ENCODE measurements around the gene LRRC8B. TPM values are rescaled to one million over a fixed set of nuclear protein-coding genes. Genes with fewer than 3 reads are reported as not detected.

The LRRC8B gene
- total and polyA plus RNA-seq, 2 of the 8 experiments (the other 6 are each of a cell fraction or from before 2014, with no cell fraction given): 18.4 to 29.2 TPM

DNA sequence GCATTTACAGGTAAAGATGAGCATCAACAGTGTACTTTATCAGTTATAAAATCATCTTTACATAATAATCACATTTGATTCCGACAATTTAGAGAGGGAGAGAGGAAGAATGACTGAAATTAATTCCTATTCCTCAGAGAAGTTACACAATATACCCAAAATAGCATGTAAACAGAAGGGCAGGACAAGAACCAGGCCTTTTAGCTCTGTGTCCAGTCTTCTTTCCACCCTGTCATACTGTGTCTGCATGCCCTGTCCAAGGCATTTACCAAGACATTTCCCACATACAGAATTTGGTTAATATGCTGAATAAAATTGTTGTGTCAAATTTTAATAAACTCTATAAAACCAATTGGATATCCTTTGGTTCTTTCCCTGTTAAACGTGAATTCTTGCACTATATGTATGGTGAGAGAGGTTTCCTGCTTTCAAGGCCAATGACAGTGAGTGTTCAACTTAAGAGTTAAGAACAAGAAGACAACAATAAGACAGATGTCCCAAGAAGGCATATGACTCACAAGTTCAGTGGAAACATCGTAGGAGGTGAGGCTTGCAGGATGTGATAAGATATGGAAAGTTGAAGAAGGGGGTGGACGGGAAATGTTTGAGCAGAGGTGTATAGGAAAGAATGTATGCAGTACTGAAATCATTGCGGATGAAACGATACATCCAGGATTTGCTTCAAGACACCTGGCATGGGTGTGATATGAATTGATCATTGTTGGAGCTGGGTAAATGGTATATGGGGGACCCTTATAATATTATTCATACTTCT lies 20.8 kb downstream of the LRRC8B start:
- FAIRE-seq (no peak), DNase-seq (ENCODE audit: low read depth in 1 of 2, low spot score in 2 of 2) (no peak)
- H4K5ac ChIP-seq (ENCODE audit: insufficient read length, low read depth, low read length): no peak overlapping the region
- H3K18ac ChIP-seq (ENCODE audit: extremely low read depth, low read length): no peak overlapping the region
- no peak overlapping the region for H3K9ac ChIP-seq (replicated peaks in 1 of 4; ENCODE audit: extremely low read depth in 1 of 4, low read depth in 3 of 4, low read length in 3 of 4)
- no peaks in the 10 kb centered on the region for H3K4me1 ChIP-seq (replicated peaks in 1 of 4; ENCODE audit: control insufficient read depth in 3 of 4, insufficient read depth in 4 of 4, low read length in 3 of 4)
- no peak overlapping the region for H3K4me2 ChIP-seq (ENCODE audit: insufficient read depth in 1 of 2, low read depth in 2 of 2, low read length in 2 of 2)
- H3K14ac ChIP-seq (ENCODE audit: insufficient read length): no peak overlapping the region
- H3K4me3 ChIP-seq (ENCODE audit: extremely low read depth in 1 of 4, insufficient read depth in 2 of 4, low read depth in 3 of 4, low read length in 4 of 4): no peak overlapping the region
- no peaks in the 10 kb centered on the region for H3K79me1 ChIP-seq (ENCODE audit: low read depth, low read length)
- no peak overlapping the region for H3K56ac ChIP-seq (replicated peaks; ENCODE audit: insufficient read length, low read depth, low read length)
- H3K23me2 ChIP-seq (ENCODE audit: low read depth, low read length): no peaks in the 10 kb centered on the region
- no peak overlapping the region for H3K4ac ChIP-seq (replicated peaks; ENCODE audit: insufficient read length, low read depth, low read length)
- H3K27me3 ChIP-seq (replicated peaks in 1 of 4; ENCODE audit: control insufficient read depth in 3 of 4, extremely low read depth in 1 of 4, insufficient read depth in 3 of 4, low read length in 3 of 4): no peaks in the 10 kb centered on the region
- H2AFZ ChIP-seq (ENCODE audit: low read length): no peak overlapping the region
- ChIA-PET POLR2A (ENCODE audit: partially characterized antibody) (interaction anchor here (0.7 kb wide), 1 partner anchor 20 kb away, joined by 3 read pairs; no protein-coding TSS in a partner anchor), CTCF (ENCODE audit: partially characterized antibody) (interaction anchor here (1.5 kb wide), 1 partner anchor 217 kb away, joined by 3 read pairs; no protein-coding TSS in a partner anchor)
- H4K91ac ChIP-seq (replicated peaks; ENCODE audit: insufficient read length, low read length): no peak overlapping the region
- H2BK20ac ChIP-seq (ENCODE audit: low read length): no peak overlapping the region
- H4K8ac ChIP-seq (ENCODE audit: extremely low read depth, insufficient read depth, low read length): no peak overlapping the region
- 91 to 100% methylated on average over 1 to 6 of the region's 6 CpGs for WGBS, 2 experiments (ENCODE audit: extremely low coverage in 1 of 2, insufficient coverage in 1 of 2, insufficient read length in 1 of 2, insufficient replicate concordance in 2 of 2, low coverage in 1 of 2, low lambda C conversion rate in 2 of 2, missing lambda C conversion rate in 1 of 2)
- no peak overlapping the region for H2BK120ac ChIP-seq (replicated peaks; ENCODE audit: low read depth, low read length)
- H2AK5ac ChIP-seq (ENCODE audit: low read depth, low read length): no peak overlapping the region
- H3K36me3 ChIP-seq (ENCODE audit: control insufficient read depth in 2 of 4, insufficient read depth in 4 of 4, low read length in 3 of 4): no peaks in the 10 kb centered on the region
- H4K20me1 ChIP-seq (replicated peaks in 1 of 2; ENCODE audit: control insufficient read depth in 1 of 2, insufficient read depth in 2 of 2, low read length in 2 of 2): peaks cover 3 to 4% of the 10 kb centered on the region in 2 experiments
- no peak overlapping the region for H2BK15ac ChIP-seq (ENCODE audit: low read length)
- H2BK5ac ChIP-seq (ENCODE audit: low read depth, low read length): no peak overlapping the region
- H2BK12ac ChIP-seq (ENCODE audit: low read depth, low read length): no peak overlapping the region
- no peak overlapping the region for H3K27ac ChIP-seq (ENCODE audit: low read depth, low read length)
- H3K79me2 ChIP-seq (ENCODE audit: control insufficient read depth in 1 of 2, insufficient read depth in 2 of 2, low read length in 2 of 2): peaks cover 0 to 62% of the 10 kb centered on the region in 2 experiments; a peak in 2 of 4 replicates
- H3K23ac ChIP-seq (ENCODE audit: insufficient read length): no peak overlapping the region
- no peaks in the 10 kb centered on the region for H3K9me3 ChIP-seq (ENCODE audit: insufficient read depth in 2 of 2, low read depth in 1 of 2, low read length in 1 of 2)
- no peak for TF ChIP-seq SIRT6 (IDR thresholded peaks at IDR 0.05; ENCODE audit: low read length)
- no peak for TF ChIP-seq ASH2L (IDR thresholded peaks at IDR 0.05; ENCODE audit: low read length)
- no peak for TF ChIP-seq CBX8 (IDR thresholded peaks at IDR 0.05; ENCODE audit: borderline replicate concordance, low read depth, low read length)
- TF ChIP-seq POLR2AphosphoS5 (IDR thresholded peaks at IDR 0.05; ENCODE audit: low read depth, low read length): no peak
- TF ChIP-seq CHD2 (IDR thresholded peaks at IDR 0.05; ENCODE audit: low read length): no peak
- TF ChIP-seq HDAC6 (IDR thresholded peaks at IDR 0.05; ENCODE audit: low read depth, low read length): no peak
- TF ChIP-seq, protein P1, sequence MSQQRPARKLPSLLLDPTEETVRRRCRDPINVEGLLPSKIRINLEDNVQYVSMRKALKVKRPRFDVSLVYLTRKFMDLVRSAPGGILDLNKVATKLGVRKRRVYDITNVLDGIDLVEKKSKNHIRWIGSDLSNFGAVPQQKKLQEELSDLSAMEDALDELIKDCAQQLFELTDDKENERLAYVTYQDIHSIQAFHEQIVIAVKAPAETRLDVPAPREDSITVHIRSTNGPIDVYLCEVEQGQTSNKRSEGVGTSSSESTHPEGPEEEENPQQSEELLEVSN (IDR thresholded peaks at IDR 0.05): no peak
- TF ChIP-seq EGR1 (IDR thresholded peaks at IDR 0.05; ENCODE audit: borderline replicate concordance, low read depth, low read length): no peak
- TF ChIP-seq, protein P2, sequence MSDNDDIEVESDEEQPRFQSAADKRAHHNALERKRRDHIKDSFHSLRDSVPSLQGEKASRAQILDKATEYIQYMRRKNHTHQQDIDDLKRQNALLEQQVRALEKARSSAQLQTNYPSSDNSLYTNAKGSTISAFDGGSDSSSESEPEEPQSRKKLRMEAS (IDR thresholded peaks at IDR 0.05): no peak
- TF ChIP-seq SRF (IDR thresholded peaks at IDR 0.05; ENCODE audit: low read depth, low read length): no peak

All from H1 (cell line).